ENCODE data around the gene CHN1.

The CHN1 gene

GRCh38 chr2:174780856-174781255, 224.3 kb downstream of the CHN1 start:
- DNase-seq, result no peak

GRCh38 chr2:174780191-174780840, 224.9 kb downstream of the CHN1 start:
- DNase-seq, result no peak

- DNase-seq, result peak; percentile 41
These were observed 225.7 kb downstream of the CHN1 start for GRCh38 chr2:174779361-174779928.

GRCh38 chr2:174778085-174778981, 226.8 kb downstream of the CHN1 start:
- no peak for DNase-seq

GRCh38 chr2:174777347-174778084, 227.7 kb downstream of the CHN1 start:
- DNase-seq, result no peak

- no peak for DNase-seq
These were observed 228.5 kb downstream of the CHN1 start for GRCh38 chr2:174776675-174777074.

- DNase-seq, result no peak
These were observed 229.0 kb downstream of the CHN1 start for GRCh38 chr2:174776223-174776622.

GRCh38 chr2:174775571-174775980, 229.6 kb downstream of the CHN1 start:
- DNase-seq, result no peak

- no peak for DNase-seq
These were observed 230.3 kb downstream of the CHN1 start for GRCh38 chr2:174774886-174775285.

- no peak for DNase-seq
These were observed 232.0 kb downstream of the CHN1 start for GRCh38 chr2:174773215-174773614.

- DNase-seq, result no peak
These were observed 232.7 kb downstream of the CHN1 start for GRCh38 chr2:174772472-174772801.

GRCh38 chr2:174771631-174772471, 233.3 kb downstream of the CHN1 start:
- peak; percentile 96 for DNase-seq

- no peak for DNase-seq
These were observed 234.0 kb downstream of the CHN1 start for GRCh38 chr2:174771136-174771535.

- DNase-seq, result no peak
These were observed 236.6 kb downstream of the CHN1 start for GRCh38 chr2:174768557-174768956.

- no peak for DNase-seq
These were observed 238.9 kb downstream of the CHN1 start for GRCh38 chr2:174766271-174766670.

GRCh38 chr2:174765576-174765975, 239.6 kb downstream of the CHN1 start:
- DNase-seq, result no peak

GRCh38 chr2:174764280-174765255, 240.6 kb downstream of the CHN1 start, which contains the start of gene CHRNA1:
Gene CHRNA1, minus strand, starts transcription at chr2:174764472. Its CDS starts 78 bp downstream, at chr2:174764394.
- peak; percentile 95 for DNase-seq

GRCh38 chr2:174763780-174764179, 241.4 kb downstream of the CHN1 start:
- DNase-seq, result no peak

GRCh38 chr2:174762464-174762863, 242.7 kb downstream of the CHN1 start:
- no peak for DNase-seq

GRCh38 chr2:174761837-174762236, 243.3 kb downstream of the CHN1 start:
- no peak for DNase-seq

Data from NCI-H510A treated with DMSO at 0.1 percent for 48 hours (cell line).